Glutamatergic neuron (in vitro differentiated cells): ENCODE results near the gene NOX3. TPM values are rescaled to one million over a fixed set of nuclear protein-coding genes. Genes with fewer than 3 reads are reported as not detected.

Experiments used
- DNase-seq: peaks from one replicate; pipeline ENCODE4 v3.0.0; 2022
- H3K27ac Mint-ChIP-seq: one replicate; pipeline ENCODE4 v1.8.0; 2020; ENCODE audit warnings: mild to moderate bottlenecking, mixed read lengths, inconsistent platforms; ENCODE audit not compliant: unreplicated experiment
- H3K27me3 Mint-ChIP-seq: one replicate; pipeline ENCODE4 v1.8.0; 2020; ENCODE audit warnings: mild to moderate bottlenecking, moderate library complexity, mixed read lengths, inconsistent platforms; ENCODE audit not compliant: unreplicated experiment
- H3K36me3 Mint-ChIP-seq: one replicate; pipeline ENCODE4 v1.8.0; 2020; ENCODE audit warnings: mild to moderate bottlenecking, mixed read lengths, inconsistent platforms; ENCODE audit not compliant: unreplicated experiment
- H3K4me1 Mint-ChIP-seq: one replicate; pipeline ENCODE4 v1.8.0; 2020; ENCODE audit warnings: mild to moderate bottlenecking, low read depth, mixed read lengths, inconsistent platforms; ENCODE audit not compliant: unreplicated experiment
- H3K4me3 Mint-ChIP-seq: one replicate; pipeline ENCODE4 v1.8.0; 2020; ENCODE audit warnings: mild to moderate bottlenecking, mixed read lengths, inconsistent platforms; ENCODE audit not compliant: unreplicated experiment
- H3K9me3 Mint-ChIP-seq: one replicate; pipeline ENCODE4 v1.8.0; 2020; ENCODE audit warnings: mild to moderate bottlenecking, moderate library complexity, mixed read lengths, inconsistent platforms; ENCODE audit not compliant: unreplicated experiment
- CTCF ChIP-seq: fragments of 200-600 bp; sonication (generic); IDR thresholded peaks from one replicate; pipeline ENCODE4 v1.5.0; 2021; ENCODE audit not compliant: partially characterized antibody, unreplicated experiment
- total RNA-seq: library from RNA; stranded (reverse); fragmentation: NEBNext Ultra II Directional; extraction: Animal tissue kit (Norgen Biotek cat#: 25700); gene quantifications from one replicate; pipeline ENCODE4 v1.2.1, GENCODE V29; 2021; ENCODE audit not compliant: unreplicated experiment

NOX3 gene
- total RNA-seq, 1 donor from 2014 or later, result not detected

- Mint-ChIP-seq H3K4me1 (peaks cover 2% of the 10 kb centered on the region), H3K9me3 (no peaks in the 10 kb centered on the region), H3K27ac (no peak overlapping the region), H3K36me3 (no peaks in the 10 kb centered on the region), H3K27me3 (no peaks in the 10 kb centered on the region), H3K4me3 (no peak overlapping the region)
- no peak for TF ChIP-seq CTCF
- DNase-seq, result no peak
Measured at GRCh38 chr6:155398701-155399061, 57.0 kb downstream of the NOX3 start.

GRCh38 chr6:155398221-155398620 is 57.4 kb downstream of the NOX3 start:
- Mint-ChIP-seq H3K4me3 (no peak overlapping the region), H3K9me3 (no peaks in the 10 kb centered on the region), H3K27ac (no peak overlapping the region), H3K36me3 (no peaks in the 10 kb centered on the region), H3K27me3 (no peaks in the 10 kb centered on the region), H3K4me1 (peaks cover 2% of the 10 kb centered on the region)
- TF ChIP-seq CTCF, result no peak
- DNase-seq, result no peak

- H3K27me3 Mint-ChIP-seq, result no peaks in the 10 kb centered on the region
- no peaks in the 10 kb centered on the region for H3K36me3 Mint-ChIP-seq
- no peak overlapping the region for H3K4me3 Mint-ChIP-seq
- H3K9me3 Mint-ChIP-seq, result no peaks in the 10 kb centered on the region
- H3K27ac Mint-ChIP-seq, result no peak overlapping the region
- TF ChIP-seq CTCF, result no peak
- DNase-seq, result no peak
- H3K4me1 Mint-ChIP-seq, result peaks cover 2% of the 10 kb centered on the region
Measured at GRCh38 chr6:155397172-155397705, 58.4 kb downstream of the NOX3 start.

GRCh38 chr6:155396605-155397004 is 59.0 kb downstream of the NOX3 start:
- no peak overlapping the region for H3K4me3 Mint-ChIP-seq
- H3K36me3 Mint-ChIP-seq, result no peaks in the 10 kb centered on the region
- no peak for DNase-seq
- H3K9me3 Mint-ChIP-seq, result no peaks in the 10 kb centered on the region
- H3K27ac Mint-ChIP-seq, result no peak overlapping the region
- TF ChIP-seq CTCF, result no peak
- peaks cover 2% of the 10 kb centered on the region for H3K4me1 Mint-ChIP-seq
- no peaks in the 10 kb centered on the region for H3K27me3 Mint-ChIP-seq

- Mint-ChIP-seq H3K4me1 (peaks cover 2% of the 10 kb centered on the region), H3K9me3 (no peaks in the 10 kb centered on the region), H3K4me3 (no peak overlapping the region), H3K27ac (no peak overlapping the region), H3K27me3 (no peaks in the 10 kb centered on the region), H3K36me3 (no peaks in the 10 kb centered on the region)
- no peak for TF ChIP-seq CTCF
- DNase-seq, result no peak
Measured at GRCh38 chr6:155395339-155395738, 60.3 kb downstream of the NOX3 start.
